Muscle layer of colon (tissue), 2 donors: ENCODE data around the gene TMEM174.

Experiments
- H3K27ac ChIP-seq: one replicate; pipeline ENCODE4 v1.7.0; 2013; ENCODE audit warnings: low read depth, mild to moderate bottlenecking, low read length, moderate library complexity
- H3K27me3 ChIP-seq, 2 donors: one replicate each; pipeline ENCODE4 v1.7.0; 2013; ENCODE audit warnings: low read length in 2 of 2, mild to moderate bottlenecking in 2 of 2; ENCODE audit not compliant: insufficient read depth in 2 of 2, control insufficient read depth in 1 of 2
- H3K36me3 ChIP-seq: one replicate; pipeline ENCODE4 v1.7.0; 2013; ENCODE audit warnings: mild to moderate bottlenecking, low read length; ENCODE audit not compliant: insufficient read depth
- H3K4me1 ChIP-seq: one replicate; pipeline ENCODE4 v1.7.0; 2013; ENCODE audit warnings: mild to moderate bottlenecking, low read length; ENCODE audit not compliant: insufficient read depth
- H3K4me3 ChIP-seq, 2 donors: one replicate each; pipeline ENCODE4 v1.7.0; 2013; ENCODE audit warnings: low read length in 2 of 2, low read depth in 1 of 2, mild to moderate bottlenecking in 1 of 2, moderate library complexity in 1 of 2
- H3K9ac ChIP-seq: one replicate; pipeline ENCODE4 v1.7.0; 2013; ENCODE audit warnings: low read length
- H3K9me3 ChIP-seq: one replicate; pipeline ENCODE4 v1.7.0; 2013; ENCODE audit warnings: mild to moderate bottlenecking, low read length
- donor health status: abdominal sarcoma.
- donor health status: Adenocarcinoma of cecum.

Gene TMEM174

GRCh38 chr5:73137563-73138530 is 35.1 kb upstream of the TMEM174 start:
- H3K36me3 ChIP-seq: no peaks in the 10 kb centered on the region
- no peak overlapping the region for H3K27ac ChIP-seq
- no peaks in the 10 kb centered on the region for H3K9me3 ChIP-seq
- no peaks in the 10 kb centered on the region for H3K4me1 ChIP-seq
- no peak overlapping the region for H3K9ac ChIP-seq
- no peak overlapping the region for H3K4me3 ChIP-seq
- peaks cover 0 to 9% of the 10 kb centered on the region in 2 donors for H3K27me3 ChIP-seq

- Histone ChIP-seq H3K4me1 (no peaks in the 10 kb centered on the region), H3K9ac (no peak overlapping the region), H3K27me3 (peaks cover 0 to 9% of the 10 kb centered on the region in 2 donors), H3K9me3 (no peaks in the 10 kb centered on the region), H3K4me3 (no peak overlapping the region), H3K36me3 (no peaks in the 10 kb centered on the region), H3K27ac (no peak overlapping the region)
Observed at GRCh38 chr5:73139485-73139884, 33.5 kb upstream of the TMEM174 start.

DNA sequence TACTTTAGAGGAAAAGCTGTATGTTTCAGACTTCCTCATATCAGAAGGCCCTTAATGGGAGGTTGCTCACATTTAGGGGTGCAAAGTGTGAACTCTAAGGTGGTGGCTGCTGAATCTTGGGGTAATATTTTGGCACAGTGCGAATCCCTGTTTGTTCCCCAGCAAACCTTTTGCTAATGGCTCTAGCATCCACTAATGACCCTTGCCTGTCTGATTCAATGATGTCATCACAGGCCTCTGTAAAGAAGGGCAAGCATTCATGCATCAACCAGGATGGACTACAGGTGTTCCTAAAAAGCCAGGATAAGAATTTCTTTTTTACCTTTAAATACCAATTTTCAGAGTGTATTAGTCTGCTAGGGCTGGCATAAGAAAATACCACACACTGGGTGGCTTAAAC is 32.2 kb upstream of the TMEM174 start:
- H3K4me3 ChIP-seq: no peak overlapping the region
- H3K4me1 ChIP-seq: no peaks in the 10 kb centered on the region
- no peaks in the 10 kb centered on the region for H3K9me3 ChIP-seq
- H3K9ac ChIP-seq: no peak overlapping the region
- H3K36me3 ChIP-seq: no peaks in the 10 kb centered on the region
- no peak overlapping the region for H3K27ac ChIP-seq
- H3K27me3 ChIP-seq: peaks cover 0 to 7% of the 10 kb centered on the region in 2 donors

DNA sequence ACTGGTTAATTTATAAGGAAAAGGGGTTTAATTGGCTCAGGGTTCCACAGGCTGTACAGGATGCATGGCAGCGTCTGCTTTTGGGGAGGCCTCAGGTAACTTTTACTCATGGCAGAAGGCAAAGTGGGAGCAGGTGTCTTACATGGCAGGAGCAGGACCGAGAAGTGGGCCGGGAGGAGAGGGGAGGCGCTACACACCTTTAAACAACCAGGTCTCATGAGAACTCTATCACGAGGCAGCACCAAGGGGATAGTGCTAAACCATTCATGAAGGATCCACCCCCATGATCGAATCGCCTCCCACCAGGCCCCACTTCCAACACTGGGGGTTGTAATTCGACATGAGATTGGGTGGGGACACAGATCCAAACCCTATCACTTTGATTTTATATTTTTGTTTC is 31.0 kb upstream of the TMEM174 start:
- H3K27ac ChIP-seq: no peak overlapping the region
- H3K36me3 ChIP-seq: no peaks in the 10 kb centered on the region
- no peaks in the 10 kb centered on the region for H3K9me3 ChIP-seq
- no peaks in the 10 kb centered on the region for H3K27me3 ChIP-seq
- no peaks in the 10 kb centered on the region for H3K4me1 ChIP-seq
- H3K9ac ChIP-seq: no peak overlapping the region
- H3K4me3 ChIP-seq: no peak overlapping the region

GRCh38 chr5:73143716-73144115 is 29.3 kb upstream of the TMEM174 start:
- Histone ChIP-seq H3K4me1 (no peaks in the 10 kb centered on the region), H3K27me3 (no peaks in the 10 kb centered on the region), H3K4me3 (no peak overlapping the region), H3K27ac (no peak overlapping the region), H3K36me3 (no peaks in the 10 kb centered on the region), H3K9ac (no peak overlapping the region), H3K9me3 (no peaks in the 10 kb centered on the region)

DNA sequence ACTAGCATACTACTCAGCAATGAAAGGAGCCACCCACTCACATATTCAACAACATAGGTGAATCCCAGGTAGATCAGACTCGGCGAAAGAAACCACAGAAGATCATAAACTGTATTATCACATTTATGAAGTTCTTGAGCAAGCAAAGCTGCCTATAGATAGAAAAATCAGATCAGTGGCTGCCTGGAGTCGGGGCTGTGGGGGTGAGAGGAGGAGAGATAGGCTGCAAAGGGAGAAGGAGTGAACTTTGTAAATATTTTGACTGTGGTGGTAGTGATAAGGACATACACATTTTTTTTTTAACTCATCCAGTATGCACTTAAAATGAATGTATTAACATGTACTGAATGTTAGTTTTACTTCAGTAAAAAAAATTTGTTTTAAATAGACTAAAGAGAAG is 23.5 kb upstream of the TMEM174 start:
- Histone ChIP-seq H3K36me3 (no peaks in the 10 kb centered on the region), H3K4me3 (no peak overlapping the region), H3K27me3 (no peaks in the 10 kb centered on the region), H3K4me1 (no peaks in the 10 kb centered on the region), H3K9ac (no peak overlapping the region), H3K27ac (no peak overlapping the region), H3K9me3 (no peaks in the 10 kb centered on the region)

DNA sequence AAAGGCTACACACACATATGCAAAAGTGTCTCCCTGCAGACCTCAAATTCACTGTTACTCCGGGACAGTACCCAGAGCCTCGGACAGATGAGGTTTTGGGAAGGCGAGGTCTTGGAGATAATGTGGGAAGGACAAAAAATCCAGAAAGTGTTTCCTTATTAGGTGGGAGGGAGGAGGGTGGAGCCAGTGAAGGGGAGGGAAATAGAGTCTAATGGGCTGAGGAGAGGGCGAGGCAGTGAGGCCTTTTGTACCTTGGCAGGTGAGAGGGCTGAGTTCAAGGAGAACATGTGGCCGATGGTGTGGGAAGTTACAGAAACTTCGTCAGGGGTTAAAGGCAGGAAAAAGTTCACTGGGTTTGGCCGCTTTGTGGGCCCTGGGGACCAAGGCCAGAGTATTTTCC is 22.1 kb upstream of the TMEM174 start:
- Histone ChIP-seq H3K27ac (no peak overlapping the region), H3K9ac (no peak overlapping the region), H3K4me1 (no peaks in the 10 kb centered on the region), H3K4me3 (no peak overlapping the region), H3K9me3 (no peaks in the 10 kb centered on the region), H3K27me3 (no peaks in the 10 kb centered on the region), H3K36me3 (no peaks in the 10 kb centered on the region)

DNA sequence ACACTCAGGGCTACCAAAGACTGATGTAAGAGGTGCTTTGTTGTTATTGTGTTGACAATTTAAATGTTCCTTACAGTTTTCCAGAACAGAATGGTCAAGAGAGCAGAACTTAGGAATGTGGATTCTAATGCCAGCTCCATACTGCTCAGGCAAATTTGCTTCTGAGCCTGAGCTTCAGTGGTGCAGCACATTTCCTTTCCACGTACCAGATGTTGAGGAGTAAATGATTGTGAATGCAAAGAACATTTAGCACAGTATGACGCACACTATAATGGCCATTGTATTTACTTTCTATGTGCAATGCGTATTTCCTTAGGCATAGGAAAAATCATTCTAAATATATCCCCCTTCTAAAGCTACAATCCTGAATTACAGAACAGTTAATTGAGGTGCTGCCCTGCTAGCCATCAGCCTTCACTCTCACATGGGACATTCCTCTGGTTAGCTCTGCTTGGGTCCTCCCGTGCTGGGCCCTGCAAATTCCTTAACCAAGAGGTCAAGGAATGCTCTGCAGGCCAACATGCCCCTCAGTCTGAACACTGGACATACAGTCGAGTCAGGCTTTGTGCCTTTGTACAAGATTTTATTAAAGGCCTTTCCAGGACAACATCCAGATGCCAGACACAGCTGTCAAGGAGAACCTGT is 21.1 kb upstream of the TMEM174 start:
- Histone ChIP-seq H3K4me1 (no peaks in the 10 kb centered on the region), H3K27ac (no peak overlapping the region), H3K9me3 (no peaks in the 10 kb centered on the region), H3K4me3 (no peak overlapping the region), H3K36me3 (no peaks in the 10 kb centered on the region), H3K9ac (no peak overlapping the region), H3K27me3 (no peaks in the 10 kb centered on the region)

GRCh38 chr5:73152411-73153388 is 20.3 kb upstream of the TMEM174 start:
- Histone ChIP-seq H3K27me3 (no peaks in the 10 kb centered on the region), H3K4me3 (no peak overlapping the region), H3K9ac (no peak overlapping the region), H3K9me3 (no peaks in the 10 kb centered on the region), H3K27ac (no peak overlapping the region), H3K4me1 (no peaks in the 10 kb centered on the region), H3K36me3 (no peaks in the 10 kb centered on the region)

DNA sequence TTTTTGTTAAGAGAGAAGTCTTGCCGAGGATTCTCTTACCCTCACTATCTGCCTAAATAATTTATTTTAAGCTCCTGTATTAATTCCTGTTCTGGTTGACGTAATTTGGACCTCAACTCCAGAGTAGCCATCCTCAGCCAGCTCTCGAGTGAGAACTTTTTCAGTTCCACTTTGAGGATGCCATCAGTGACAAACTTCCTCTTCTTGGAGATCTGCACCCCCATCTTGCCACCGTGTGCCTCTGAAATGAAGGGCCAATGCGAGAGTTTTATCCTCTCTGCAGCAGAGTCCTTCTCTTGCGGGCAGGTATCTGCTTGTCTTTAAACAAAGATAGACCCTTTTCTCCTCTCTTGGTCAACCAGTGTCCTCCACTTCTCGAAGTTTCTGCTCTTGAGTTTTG is 19.5 kb upstream of the TMEM174 start:
- no peak overlapping the region for H3K27ac ChIP-seq
- H3K9ac ChIP-seq: no peak overlapping the region
- no peaks in the 10 kb centered on the region for H3K4me1 ChIP-seq
- H3K9me3 ChIP-seq: no peaks in the 10 kb centered on the region
- H3K36me3 ChIP-seq: no peaks in the 10 kb centered on the region
- no peaks in the 10 kb centered on the region for H3K27me3 ChIP-seq
- H3K4me3 ChIP-seq: no peak overlapping the region
